HG03520 (cell line): Measurements from ENCODE around the gene UGT2B11.
A peak's percentile ranks its signal among the peaks of the same experiment; 100 is the strongest.
"Not testable (repeated sequence)": the region's sequence is repeated elsewhere in the genome, so short reads cannot be mapped to it uniquely, and the experiment has no call there.

Source experiments
- ATAC-seq: cut with Tn5 transposase; IDR thresholded peaks from one replicate; pipeline ENCODE4 v1.9.1; 2021; ENCODE audit warnings: mild to moderate bottlenecking, moderate library complexity; ENCODE audit not compliant: unreplicated experiment

Gene UGT2B11

GRCh38 chr4:69170233-69171134 is 44.1 kb downstream of the UGT2B11 start:
- ATAC-seq, result peak; percentile 77

- not testable (repeated sequence) for ATAC-seq
Observed at GRCh38 chr4:69169171-69169570, 45.4 kb downstream of the UGT2B11 start.

- ATAC-seq, result peak; percentile 48
Observed at GRCh38 chr4:69167300-69167699, 47.2 kb downstream of the UGT2B11 start.

- not testable (repeated sequence) for ATAC-seq
Observed at GRCh38 chr4:69166376-69166775, 48.2 kb downstream of the UGT2B11 start.

- ATAC-seq, result not testable (repeated sequence)
Observed at GRCh38 chr4:69165707-69166106, 48.8 kb downstream of the UGT2B11 start.

- no peak for ATAC-seq
Observed at GRCh38 chr4:69156913-69157312, 57.6 kb downstream of the UGT2B11 start.

GRCh38 chr4:69154021-69154420 is 60.5 kb downstream of the UGT2B11 start:
- no peak for ATAC-seq
